Hepatocyte (in vitro differentiated cells): Measurements from ENCODE around the gene VAMP8. TPM values are rescaled to one million over a fixed set of nuclear protein-coding genes. Genes with fewer than 3 reads are reported as not detected.

Source experiments
- DNase-seq: peaks from one replicate; pipeline ENCODE4 v3.0.0-alpha.2; 2016; ENCODE audit warnings: low spot score
- H2AFZ ChIP-seq: fragments of 200-600 bp; sonication (generic); 2 replicates; pipeline ENCODE4 v1.6.0; 2016; ENCODE audit warnings: antibody characterized with exemption, mild to moderate bottlenecking
- H3K27ac ChIP-seq: fragments of 200-600 bp; sonication (generic); 2 replicates; pipeline ENCODE4 v1.5.1; 2016; ENCODE audit warnings: mild to moderate bottlenecking
- H3K27me3 ChIP-seq: fragments of 200-600 bp; sonication (generic); 2 replicates; pipeline ENCODE4 v1.6.1; 2016
- H3K36me3 ChIP-seq: fragments of 200-600 bp; sonication (generic); replicated peaks from 2 replicates; pipeline ENCODE4 v1.5.1; 2016; ENCODE audit warnings: low read depth; ENCODE audit not compliant: insufficient read depth
- H3K4me1 ChIP-seq: fragments of 200-600 bp; sonication (generic); 2 replicates; pipeline ENCODE4 v1.5.1; 2016; ENCODE audit warnings: mild to moderate bottlenecking, moderate library complexity; ENCODE audit not compliant: insufficient read depth
- H3K4me2 ChIP-seq: fragments of 200-600 bp; sonication (generic); 2 replicates; pipeline ENCODE4 v1.6.0; 2016
- H3K4me3 ChIP-seq: fragments of 200-600 bp; sonication (generic); 2 replicates; pipeline ENCODE4 v1.5.1; 2016; ENCODE audit warnings: mild to moderate bottlenecking
- H3K79me2 ChIP-seq: fragments of 200-600 bp; sonication (generic); 2 replicates; pipeline ENCODE4 v1.6.0; 2017; ENCODE audit warnings: mild to moderate bottlenecking
- H3K9me2 ChIP-seq: fragments of 200-600 bp; sonication (generic); replicated peaks from 2 replicates; pipeline ENCODE4 v1.6.0; 2017; ENCODE audit warnings: mild to moderate bottlenecking; ENCODE audit not compliant: insufficient read depth
- H3K9me3 ChIP-seq: fragments of 200-600 bp; sonication (generic); 2 replicates; pipeline ENCODE4 v1.5.1; 2016; ENCODE audit warnings: low read depth, mild to moderate bottlenecking
- H4K20me1 ChIP-seq: fragments of 200-600 bp; sonication (generic); 2 replicates; pipeline ENCODE4 v1.6.0; 2016; ENCODE audit warnings: mild to moderate bottlenecking; ENCODE audit not compliant: insufficient read depth, poor library complexity, severe bottlenecking
- CTCF ChIP-seq: fragments of 200-600 bp; sonication (generic); IDR thresholded peaks from 2 replicates; pipeline ENCODE4 v1.5.1; 2016; ENCODE audit warnings: antibody characterized with exemption, mild to moderate bottlenecking; ENCODE audit not compliant: poor library complexity
- EZH2 ChIP-seq: fragments of 200-600 bp; sonication (generic); IDR thresholded peaks from 2 replicates; pipeline ENCODE4 v1.6.1; 2016; ENCODE audit warnings: antibody characterized with exemption, mild to moderate bottlenecking, borderline replicate concordance
- EZH2phosphoT487 ChIP-seq: fragments of 200-600 bp; sonication (generic); IDR thresholded peaks from one replicate; pipeline ENCODE4 v1.6.1; 2018; ENCODE audit warnings: antibody characterized with exemption, mild to moderate bottlenecking, low read depth, moderate library complexity; ENCODE audit not compliant: unreplicated experiment, severe bottlenecking
- WGBS: methylation state at CpG from one replicate; pipeline ENCODE4 v1.1.6; 2016; ENCODE audit warnings: low lambda C conversion rate; ENCODE audit errors: missing lambda C conversion rate; 5-methylcytosine and 5-hydroxymethylcytosine counted together
- polyA plus RNA-seq: library from polyadenylated mRNA; unstranded; fragments of >200 nt; fragmentation: Nextera tagmentation; extraction: Ambion mirVana; gene quantifications from 2 replicates; pipeline ENCODE4 v1.2.1, GENCODE V29; 2016
- total RNA-seq: library from RNA; depleted of rRNA; stranded (reverse); fragments of >200 nt; gene quantifications from 2 replicates; pipeline ENCODE4 v1.2.3, GENCODE V29; 2014

VAMP8 gene
- total and polyA plus RNA-seq, 2 experiments from 2014 or later, result 50.7 to 213 TPM

DNA sequence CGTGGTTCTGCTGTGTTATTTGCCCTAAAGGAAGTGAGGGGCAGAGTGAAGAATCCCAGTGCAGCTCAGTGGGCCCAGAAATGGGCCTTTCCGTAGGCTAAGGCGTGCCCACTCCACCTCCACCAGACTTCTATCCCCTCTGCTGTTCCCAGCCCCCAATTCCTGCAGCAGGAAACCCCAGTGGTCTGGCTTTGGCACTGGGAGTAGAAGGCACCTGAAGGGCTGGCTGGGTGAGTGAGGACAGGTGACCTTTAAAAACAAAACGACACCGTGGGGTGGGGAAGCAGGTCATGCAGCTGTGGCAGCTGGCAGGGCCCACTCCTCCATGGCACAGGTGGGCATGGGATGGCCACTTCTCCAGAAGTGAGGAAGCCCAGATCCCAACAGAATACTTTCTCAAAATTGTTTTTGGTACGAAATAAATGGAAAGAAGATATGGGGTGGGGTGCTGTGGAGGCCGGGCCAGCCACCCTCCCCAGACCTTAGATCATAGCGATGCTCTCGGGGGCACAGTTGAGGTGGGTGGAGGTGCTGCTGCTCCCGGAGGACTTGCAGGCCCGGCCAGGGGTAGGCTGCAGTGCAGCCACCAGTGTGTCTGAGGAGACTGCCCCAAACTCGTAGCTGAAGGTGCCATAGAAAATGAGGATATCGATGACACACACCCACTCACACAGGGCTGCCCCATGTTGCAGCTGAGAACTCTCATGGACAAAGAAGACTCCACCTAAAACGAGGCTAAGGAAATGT, 21.4 kb downstream of the VAMP8 start:
- no peak overlapping the region for H3K4me2 ChIP-seq
- WGBS, result 85% methylated on average over 14 of the region's 14 CpGs

DNA sequence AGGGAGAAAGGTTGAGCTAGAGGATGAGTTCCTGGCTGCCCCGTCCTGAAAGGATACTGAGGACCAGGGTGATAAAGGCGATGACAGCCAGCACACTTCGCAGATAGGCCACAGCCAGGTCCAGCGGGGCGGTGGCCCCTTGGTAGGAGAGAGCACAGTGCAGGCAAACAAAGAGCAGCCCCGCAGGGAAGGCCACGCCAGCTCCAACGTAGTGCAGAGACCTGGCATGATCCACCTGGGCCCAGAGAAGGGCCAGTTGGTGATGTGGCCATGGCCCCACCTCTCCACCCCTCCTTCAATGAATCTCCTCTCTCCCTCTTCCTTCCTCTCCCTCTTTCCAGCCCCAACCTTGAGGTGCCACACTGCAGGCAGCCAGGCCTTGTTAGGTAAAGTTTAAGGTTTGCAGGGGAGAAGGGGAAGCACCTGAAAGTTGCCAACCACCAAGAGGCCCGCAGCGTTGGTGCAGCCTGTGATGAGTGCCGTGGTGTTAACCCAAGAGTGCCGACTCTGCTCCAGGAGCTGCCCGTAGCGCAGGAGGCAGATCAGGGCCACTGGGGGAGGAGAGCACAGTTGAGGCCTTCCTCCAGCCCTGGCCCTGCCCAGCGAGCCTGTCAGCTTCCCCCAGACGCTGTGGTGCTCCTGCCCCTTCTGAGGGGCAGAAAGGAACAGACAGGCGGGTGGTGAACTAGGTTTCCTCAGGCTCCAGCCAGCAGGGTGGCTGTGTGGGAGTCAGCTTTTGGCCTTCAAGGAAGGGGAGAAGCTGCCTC, 22.3 kb downstream of the VAMP8 start:
- Histone ChIP-seq H4K20me1 (peaks cover 5% of the 10 kb centered on the region), H3K27ac (no peak overlapping the region), H2AFZ (no peak overlapping the region), H3K36me3 (no peaks in the 10 kb centered on the region), H3K27me3 (no peaks in the 10 kb centered on the region), H3K4me2 (no peak overlapping the region), H3K4me1 (peaks cover 21% of the 10 kb centered on the region), H3K79me2 (peaks cover 40% of the 10 kb centered on the region), H3K4me3 (no peak overlapping the region), H3K9me2 (no peaks in the 10 kb centered on the region), H3K9me3 (no peaks in the 10 kb centered on the region)
- 80% methylated on average over 17 of the region's 17 CpGs for WGBS
- TF ChIP-seq EZH2 (no peak), EZH2phosphoT487 (no peak), CTCF (no peak)
- DNase-seq, result no peak

More for the DNA sequence above, 21.4 kb downstream of the VAMP8 start:
- Histone ChIP-seq H2AFZ (no peak overlapping the region), H3K4me3 (no peak overlapping the region), H3K36me3 (no peaks in the 10 kb centered on the region), H3K9me2 (no peaks in the 10 kb centered on the region), H3K9me3 (no peaks in the 10 kb centered on the region), H3K79me2 (peaks cover 31% of the 10 kb centered on the region), H3K4me1 (peaks cover 13% of the 10 kb centered on the region), H4K20me1 (peaks cover 5% of the 10 kb centered on the region), H3K27me3 (no peaks in the 10 kb centered on the region), H3K27ac (no peak overlapping the region)
- no peak for DNase-seq
- TF ChIP-seq EZH2 (no peak), EZH2phosphoT487 (no peak), CTCF (no peak)

GRCh38 chr2:85600235-85600575, 22.8 kb downstream of the VAMP8 start:
- TF ChIP-seq EZH2phosphoT487 (no peak), EZH2 (no peak)
- no peaks in the 10 kb centered on the region for H3K36me3 ChIP-seq
- H2AFZ ChIP-seq, result no peak overlapping the region
- WGBS, result 100% methylated on average over 3 of the region's 3 CpGs
- no peak overlapping the region for H3K4me2 ChIP-seq
- H3K9me2 ChIP-seq, result no peaks in the 10 kb centered on the region
- no peak overlapping the region for H3K27ac ChIP-seq
- DNase-seq, result no peak
- H3K4me1 ChIP-seq, result peaks cover 27% of the 10 kb centered on the region
- no peaks in the 10 kb centered on the region for H3K9me3 ChIP-seq
- peaks cover 5% of the 10 kb centered on the region for H4K20me1 ChIP-seq
- H3K4me3 ChIP-seq, result no peak overlapping the region
- peaks cover 41% of the 10 kb centered on the region for H3K79me2 ChIP-seq
- no peaks in the 10 kb centered on the region for H3K27me3 ChIP-seq
